Measurements from ENCODE around the gene CISH.
A peak's percentile ranks its signal among the peaks of the same experiment; 100 is the strongest.

DNA sequence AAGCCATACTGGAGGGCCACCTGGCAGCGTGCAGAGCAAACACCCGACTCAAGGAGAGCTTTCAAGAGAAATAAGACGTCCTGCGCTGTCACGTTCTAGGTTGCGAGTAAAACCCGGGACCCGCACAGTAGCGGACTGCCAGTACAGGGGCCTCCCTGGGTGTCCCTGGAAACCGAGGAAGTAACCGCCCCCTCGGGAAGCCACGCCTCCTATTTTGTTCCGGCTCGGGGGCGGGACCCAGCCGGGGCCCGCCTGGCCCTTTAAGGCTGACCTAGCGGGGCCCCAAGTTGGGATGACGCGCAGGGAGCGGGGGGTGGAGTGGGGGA, 5.2 kb upstream of the CISH start:
- TF ChIP-seq MYC (IDR thresholded peaks at IDR 0.05; ENCODE audit: low read depth, low read length) (peak; percentile 31; the same call in 1 of the 2 replicates), POLR2A (IDR thresholded peaks at IDR 0.05; ENCODE audit: extremely low read depth, insufficient read length) (peak; percentile 11)
- TF ChIP-seq, protein P1, sequence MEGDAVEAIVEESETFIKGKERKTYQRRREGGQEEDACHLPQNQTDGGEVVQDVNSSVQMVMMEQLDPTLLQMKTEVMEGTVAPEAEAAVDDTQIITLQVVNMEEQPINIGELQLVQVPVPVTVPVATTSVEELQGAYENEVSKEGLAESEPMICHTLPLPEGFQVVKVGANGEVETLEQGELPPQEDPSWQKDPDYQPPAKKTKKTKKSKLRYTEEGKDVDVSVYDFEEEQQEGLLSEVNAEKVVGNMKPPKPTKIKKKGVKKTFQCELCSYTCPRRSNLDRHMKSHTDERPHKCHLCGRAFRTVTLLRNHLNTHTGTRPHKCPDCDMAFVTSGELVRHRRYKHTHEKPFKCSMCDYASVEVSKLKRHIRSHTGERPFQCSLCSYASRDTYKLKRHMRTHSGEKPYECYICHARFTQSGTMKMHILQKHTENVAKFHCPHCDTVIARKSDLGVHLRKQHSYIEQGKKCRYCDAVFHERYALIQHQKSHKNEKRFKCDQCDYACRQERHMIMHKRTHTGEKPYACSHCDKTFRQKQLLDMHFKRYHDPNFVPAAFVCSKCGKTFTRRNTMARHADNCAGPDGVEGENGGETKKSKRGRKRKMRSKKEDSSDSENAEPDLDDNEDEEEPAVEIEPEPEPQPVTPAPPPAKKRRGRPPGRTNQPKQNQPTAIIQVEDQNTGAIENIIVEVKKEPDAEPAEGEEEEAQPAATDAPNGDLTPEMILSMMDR (IDR thresholded peaks at IDR 0.05; ENCODE audit: low read depth, low read length): no peak

All from NB4 (cell line).